NCI-H2029 (cell line): ENCODE data around the gene MRPS34.
"Not testable (repeated sequence)": the region's sequence is repeated elsewhere in the genome, so short reads cannot be mapped to it uniquely, and the experiment has no call there.

Source experiments
- DNase-seq: peaks from one replicate; lab custom pipeline; 2025; lab: John Stamatoyannopoulos, UW

MRPS34 gene

GRCh38 chr16:1749152-1750117, 23.5 kb downstream of the MRPS34 start:
- DNase-seq, result no peak

DNA sequence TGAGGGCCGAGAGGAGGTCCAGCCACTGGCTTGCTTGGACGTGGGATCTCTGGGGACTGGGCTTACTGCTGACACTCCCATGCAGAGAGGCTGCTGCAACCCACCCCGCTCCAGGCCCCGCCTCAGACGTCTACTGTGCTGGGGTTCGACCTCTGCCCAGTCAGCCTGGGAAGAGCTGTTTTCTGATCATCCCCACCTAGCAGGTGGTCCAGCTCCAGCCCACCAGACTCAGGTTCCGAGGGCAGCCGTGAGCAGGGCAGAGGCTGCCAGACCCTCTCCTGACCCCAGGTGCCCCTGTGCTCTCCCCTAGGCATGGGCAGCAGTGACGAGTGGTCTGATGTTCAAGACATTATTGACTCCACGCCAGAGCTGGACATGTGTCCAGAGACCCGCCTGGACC, 25.0 kb downstream of the MRPS34 start:
- no peak for DNase-seq

GRCh38 chr16:1746693-1747195, 26.2 kb downstream of the MRPS34 start:
- no peak for DNase-seq

DNA sequence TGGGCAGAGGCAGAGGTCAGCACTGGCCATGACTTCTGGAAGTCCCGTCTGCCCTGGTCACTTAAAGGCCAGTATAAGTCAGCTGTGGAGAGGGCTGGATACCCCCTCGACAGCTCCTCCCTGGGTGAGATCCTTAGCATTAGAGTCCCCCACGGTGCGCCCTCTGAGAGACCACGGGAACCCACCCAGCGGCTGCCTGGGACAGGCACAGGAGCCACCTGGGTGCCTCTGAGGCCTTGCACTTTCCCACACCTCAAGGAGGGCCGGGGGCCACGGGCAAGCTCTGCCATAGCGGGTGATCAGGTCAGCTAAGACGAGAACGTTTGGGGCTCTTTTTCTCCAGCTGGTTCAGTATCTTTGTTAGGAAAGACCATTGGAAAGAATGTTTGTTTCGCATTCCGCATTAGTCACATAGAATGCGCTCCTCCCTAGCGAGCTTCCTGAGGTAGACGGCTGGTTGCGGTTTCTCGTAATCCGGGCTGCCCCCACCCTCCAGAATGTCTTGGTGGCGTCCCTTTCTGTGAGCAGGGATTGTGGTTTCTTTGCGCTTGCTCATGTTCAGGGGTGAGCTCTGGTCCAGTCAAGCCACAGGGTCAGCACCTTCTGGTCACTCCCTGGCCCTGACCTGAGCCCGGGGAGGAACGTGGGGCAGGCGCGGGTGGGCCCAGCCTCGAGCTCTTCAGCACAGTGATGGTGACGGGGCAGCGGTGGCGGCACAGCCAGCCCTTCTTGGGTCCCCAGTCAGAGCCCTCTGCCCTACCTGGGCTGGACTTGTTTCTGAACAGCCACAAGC, 26.8 kb downstream of the MRPS34 start:
- DNase-seq, result no peak

GRCh38 chr16:1745181-1745899, 27.6 kb downstream of the MRPS34 start:
- DNase-seq, result no peak

GRCh38 chr16:1744338-1744840, 28.5 kb downstream of the MRPS34 start:
- DNase-seq, result no peak

- no peak for DNase-seq
Observed at GRCh38 chr16:1743376-1744337, 29.3 kb downstream of the MRPS34 start.

GRCh38 chr16:1741553-1742165, 31.3 kb downstream of the MRPS34 start:
- DNase-seq, result no peak

- DNase-seq, result no peak
Observed at GRCh38 chr16:1740781-1741490, 32.0 kb downstream of the MRPS34 start.

GRCh38 chr16:1740234-1740633, 32.7 kb downstream of the MRPS34 start:
- DNase-seq, result no peak

DNA sequence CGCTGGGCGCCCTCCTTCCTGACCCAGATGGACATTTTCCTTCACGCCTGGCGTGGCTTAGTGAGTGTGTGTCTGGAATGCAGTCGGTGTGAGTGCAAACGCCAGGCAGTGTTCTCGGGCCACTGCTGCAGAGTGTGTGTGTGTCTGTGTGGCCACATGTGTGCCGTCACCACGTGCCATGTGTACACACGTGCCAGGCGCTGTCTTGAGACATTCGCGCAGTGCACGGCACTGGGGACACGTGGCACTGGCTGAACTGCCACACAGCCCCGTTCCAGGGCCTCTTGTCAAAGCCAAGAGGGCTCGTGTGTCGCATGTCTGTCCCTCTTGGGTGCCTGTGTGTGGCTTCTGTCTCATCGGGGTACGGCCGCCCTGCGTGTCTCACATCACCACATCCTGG, 38.1 kb downstream of the MRPS34 start:
- no peak for DNase-seq

DNA sequence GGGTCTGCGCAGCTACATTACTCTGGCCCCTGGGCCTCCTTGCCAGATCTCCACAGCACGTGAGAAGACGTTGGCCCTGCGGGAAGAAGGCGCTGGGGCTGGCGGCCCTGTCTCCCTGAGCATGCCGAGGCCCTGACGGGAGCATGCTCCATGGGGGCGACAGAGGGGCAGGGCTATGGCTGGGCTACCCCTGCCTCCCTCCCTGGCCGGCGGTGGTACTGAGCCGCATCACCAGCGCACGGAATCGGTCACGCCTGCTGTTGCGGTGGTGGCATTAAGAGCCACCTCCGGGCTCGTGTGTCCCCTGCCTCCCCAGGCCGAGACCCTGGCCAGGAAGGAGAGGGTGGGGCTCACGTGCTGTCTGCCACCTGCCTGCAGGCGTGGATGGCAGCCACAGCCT, 38.8 kb downstream of the MRPS34 start:
- no peak for DNase-seq

DNA sequence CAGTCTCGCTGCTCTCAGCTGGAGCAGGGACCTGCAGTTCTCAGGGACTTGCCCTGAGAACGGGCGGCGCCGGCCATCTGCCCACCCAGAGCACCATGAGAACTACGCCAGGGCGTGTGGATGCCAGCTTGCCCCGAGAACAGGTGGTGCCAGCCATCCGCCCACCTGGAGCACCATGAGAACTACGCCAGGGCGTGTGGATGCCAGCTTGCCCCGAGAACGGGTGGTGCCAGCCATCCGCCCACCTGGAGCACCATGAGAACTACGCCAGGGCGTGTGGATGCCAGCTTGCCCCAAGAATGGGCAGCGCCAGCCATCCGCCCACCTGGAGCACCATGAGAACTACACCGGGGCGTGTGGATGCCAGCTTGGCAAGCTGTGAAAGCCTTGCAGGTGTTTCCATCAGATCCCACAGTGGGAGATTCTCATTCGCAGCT, 40.4 kb downstream of the MRPS34 start:
- not testable (repeated sequence) for DNase-seq

- no peak for DNase-seq
Observed at GRCh38 chr16:1732071-1732470, 40.9 kb downstream of the MRPS34 start.

- no peak for DNase-seq
Observed at GRCh38 chr16:1731603-1732002, 41.3 kb downstream of the MRPS34 start.

- no peak for DNase-seq
Observed at GRCh38 chr16:1731073-1731472, 41.9 kb downstream of the MRPS34 start.

GRCh38 chr16:1729445-1729844, 43.5 kb downstream of the MRPS34 start:
- DNase-seq, result no peak

DNA sequence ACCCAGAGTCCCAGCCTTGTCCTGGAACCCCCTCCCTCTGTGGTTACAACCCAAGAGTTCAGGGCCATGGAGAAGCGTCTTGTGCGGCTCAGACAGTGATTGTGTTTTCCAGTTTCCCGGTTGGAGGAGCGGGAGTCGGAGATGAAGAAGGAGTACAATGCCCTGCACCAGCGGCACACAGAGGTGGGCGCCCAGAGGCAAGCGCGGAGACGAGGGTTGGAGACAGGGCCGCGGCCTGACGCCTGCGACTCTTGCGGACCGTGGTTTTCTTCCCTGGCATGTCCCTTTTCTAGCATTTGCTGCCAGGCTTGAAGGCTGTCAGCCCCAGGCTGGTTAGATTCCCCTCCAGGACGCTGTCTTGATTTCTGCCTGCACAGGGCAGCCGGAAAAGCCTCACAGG, 43.9 kb downstream of the MRPS34 start:
- DNase-seq, result no peak
